ENCODE measurements around the gene RBM38. TPM values are rescaled to one million over a fixed set of nuclear protein-coding genes. Genes with fewer than 3 reads are reported as not detected.
"Not testable (repeated sequence)": the region's sequence is repeated elsewhere in the genome, so short reads cannot be mapped to it uniquely, and the experiment has no call there.

The RBM38 gene
- total RNA-seq, 1 experiment from 2014 or later, result 53.5 TPM

DNA sequence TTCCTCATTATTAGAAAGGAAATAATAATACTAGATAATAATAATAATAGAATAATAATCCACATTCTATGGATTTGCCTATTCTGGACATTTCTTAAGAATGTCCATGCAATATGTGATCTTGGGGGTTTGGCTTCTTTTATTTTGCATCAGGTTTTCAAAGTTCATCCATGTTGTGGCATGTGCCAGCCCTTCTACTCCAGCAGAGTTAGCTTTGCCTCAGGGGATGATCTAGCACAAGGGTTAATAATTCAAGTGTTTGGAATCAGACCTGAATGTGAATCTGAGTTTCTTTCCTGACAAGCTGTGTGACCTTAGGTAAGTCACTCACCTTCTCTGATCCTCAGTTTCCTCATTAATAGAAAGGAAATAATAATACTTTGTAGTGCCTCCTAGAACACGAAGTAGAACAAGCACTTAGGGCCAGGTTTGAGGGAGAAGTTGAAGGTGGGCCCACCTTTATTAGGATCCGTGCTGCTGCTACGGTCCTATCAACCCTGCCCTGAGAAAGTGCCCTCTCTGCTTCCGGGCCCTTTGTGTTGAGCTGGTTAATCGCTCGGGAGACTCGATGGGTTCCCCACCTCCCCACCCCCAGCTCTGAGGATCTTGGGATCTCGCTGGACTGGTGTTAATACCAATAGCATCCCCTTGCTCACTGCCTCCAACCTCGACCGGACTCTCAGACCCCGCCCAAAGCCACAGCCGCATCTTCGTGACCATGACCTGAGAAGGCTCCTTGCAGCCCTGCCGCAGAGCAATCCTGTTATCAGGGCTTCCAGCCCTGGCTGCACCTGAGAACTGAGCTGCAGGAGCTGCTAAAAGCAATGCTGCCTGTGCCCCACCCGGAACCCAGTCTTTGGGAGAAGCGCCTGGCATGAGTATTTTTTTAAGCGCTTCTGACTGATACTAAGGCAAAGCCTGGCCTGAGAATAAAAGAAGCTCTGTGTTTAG is 26.9 kb downstream of the RBM38 start:
- no peak for DNase-seq (ENCODE audit: low spot score)

DNA sequence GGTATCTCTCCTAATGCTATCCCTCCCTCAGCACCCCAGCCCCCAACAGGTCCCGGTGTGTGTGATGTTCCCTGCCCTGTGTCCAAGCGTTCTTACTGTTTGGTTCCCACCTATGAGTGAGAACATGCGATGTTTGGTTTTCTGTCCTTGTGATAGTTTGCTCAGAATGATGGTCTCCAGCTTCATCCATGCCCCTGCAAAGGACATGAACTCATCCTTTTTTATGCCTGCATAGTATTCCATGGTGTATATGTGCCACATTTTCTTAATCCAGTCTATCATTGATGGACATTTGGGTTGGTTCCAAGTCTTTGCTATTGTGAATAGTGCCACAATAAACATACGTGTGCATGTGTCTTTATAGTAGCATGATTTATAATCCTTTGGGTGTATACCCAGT is 28.3 kb downstream of the RBM38 start:
- not testable (repeated sequence) for DNase-seq (ENCODE audit: low spot score)

- no peak for DNase-seq (ENCODE audit: low spot score)
Observed at GRCh38 chr20:57420571-57421252, 29.5 kb downstream of the RBM38 start.

DNA sequence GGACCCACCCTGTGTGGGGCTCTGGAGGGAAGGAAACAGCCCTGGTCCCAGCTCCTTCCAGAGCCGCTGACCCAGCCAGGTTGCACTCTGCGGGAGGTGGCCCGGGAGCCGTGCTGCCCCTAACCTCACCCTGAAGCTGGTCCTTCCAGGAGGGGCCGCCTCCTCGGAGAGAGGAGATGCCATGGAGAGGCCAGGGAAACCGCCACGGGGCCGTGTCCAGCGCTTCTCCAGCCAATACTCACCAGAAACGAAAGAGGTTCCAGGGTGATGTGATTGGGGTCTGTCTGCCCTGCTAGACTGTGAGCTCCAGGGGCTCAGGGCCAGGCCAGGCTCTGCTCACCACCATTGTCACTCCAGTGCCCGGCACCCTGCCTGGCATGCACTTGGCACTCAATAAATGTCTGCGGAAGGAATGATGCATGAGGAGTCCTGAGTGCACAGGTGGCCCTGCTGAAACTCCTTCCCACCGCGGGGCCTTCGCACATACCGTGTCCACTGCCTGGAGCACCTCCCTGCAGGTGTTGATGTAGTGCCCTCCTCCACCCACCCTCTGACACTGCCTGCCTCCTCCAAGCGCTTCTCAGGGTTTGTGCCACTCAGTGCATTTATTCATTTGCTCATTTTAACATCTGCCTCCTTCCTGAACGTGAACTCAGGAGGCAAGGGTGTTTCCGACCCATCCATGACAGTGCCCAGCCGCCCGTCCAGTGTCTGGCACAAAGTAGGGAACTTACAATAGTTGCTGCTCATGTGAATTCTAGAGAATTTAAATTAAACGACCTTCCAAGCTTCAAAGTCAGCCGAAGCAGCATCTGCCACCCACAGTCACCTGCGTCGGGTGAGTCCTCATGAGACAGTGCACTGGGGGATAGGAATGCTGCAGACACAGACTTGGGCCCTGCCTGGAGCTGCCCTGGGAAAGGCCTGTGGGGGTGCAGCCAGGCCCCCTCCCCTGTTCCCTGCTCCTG is 30.3 kb downstream of the RBM38 start:
- DNase-seq (ENCODE audit: low spot score), result no peak

DNA sequence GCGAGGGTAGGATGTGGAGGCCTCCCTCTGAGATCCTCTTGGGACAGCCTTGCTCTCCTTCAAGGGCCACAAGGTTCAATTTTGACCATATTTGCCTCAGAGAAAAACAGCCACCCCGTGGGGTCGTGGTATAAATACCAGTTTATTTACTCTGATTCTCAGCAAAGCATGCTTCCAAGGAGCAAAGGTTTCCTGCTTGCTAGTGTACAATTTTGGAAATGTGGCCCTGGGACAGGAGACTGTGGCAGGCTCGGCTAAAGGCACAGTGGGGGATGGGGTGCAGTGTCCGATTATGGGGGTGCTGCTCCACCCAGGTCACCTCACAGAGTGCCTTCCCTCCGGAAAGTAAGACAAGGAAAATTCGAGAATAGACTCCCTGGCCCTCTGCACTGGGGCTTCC is 31.1 kb downstream of the RBM38 start:
- DNase-seq (ENCODE audit: low spot score), result no peak

DNA sequence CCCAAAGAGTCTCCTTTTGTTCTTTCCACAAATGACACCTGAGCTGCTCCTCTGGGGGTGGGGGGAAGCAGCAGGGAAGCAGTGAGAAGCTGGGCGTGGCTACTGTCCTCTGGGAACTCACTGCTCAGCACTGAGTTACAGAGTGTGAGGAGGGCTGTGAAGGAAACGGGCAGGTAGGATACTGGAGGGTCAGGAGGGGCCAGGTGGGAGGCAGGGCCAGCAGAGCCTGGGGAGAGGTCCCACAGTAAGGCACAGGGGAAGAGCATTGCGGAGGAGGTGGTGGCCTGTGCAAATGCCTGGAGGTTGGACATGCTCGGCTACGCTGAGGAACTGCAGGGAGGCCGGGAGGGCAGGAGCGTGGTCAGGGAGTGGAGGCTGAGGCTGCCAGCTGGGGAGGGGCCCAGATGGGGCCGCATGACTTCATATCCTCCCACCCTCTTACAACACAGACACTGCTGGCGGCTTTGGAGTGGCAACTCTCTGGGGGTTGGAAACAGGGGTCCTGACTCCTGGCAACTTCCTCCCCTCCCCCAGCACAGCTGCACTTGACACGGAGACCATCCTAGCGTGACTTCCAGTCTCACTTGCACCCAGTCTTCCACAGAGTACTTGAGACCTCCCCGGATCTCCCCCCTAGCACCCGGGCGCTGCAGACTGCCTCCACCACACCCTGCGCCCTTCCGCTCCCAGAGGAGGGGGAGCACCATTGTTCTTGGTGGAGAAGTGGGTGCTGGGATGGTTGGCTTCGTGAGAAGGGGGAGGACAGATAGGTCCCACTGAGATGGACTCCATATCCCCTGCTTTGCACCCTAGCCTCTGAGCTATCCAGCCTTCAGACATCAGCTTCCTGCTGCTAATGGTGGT is 34.2 kb downstream of the RBM38 start:
- no peak for DNase-seq (ENCODE audit: low spot score)

DNA sequence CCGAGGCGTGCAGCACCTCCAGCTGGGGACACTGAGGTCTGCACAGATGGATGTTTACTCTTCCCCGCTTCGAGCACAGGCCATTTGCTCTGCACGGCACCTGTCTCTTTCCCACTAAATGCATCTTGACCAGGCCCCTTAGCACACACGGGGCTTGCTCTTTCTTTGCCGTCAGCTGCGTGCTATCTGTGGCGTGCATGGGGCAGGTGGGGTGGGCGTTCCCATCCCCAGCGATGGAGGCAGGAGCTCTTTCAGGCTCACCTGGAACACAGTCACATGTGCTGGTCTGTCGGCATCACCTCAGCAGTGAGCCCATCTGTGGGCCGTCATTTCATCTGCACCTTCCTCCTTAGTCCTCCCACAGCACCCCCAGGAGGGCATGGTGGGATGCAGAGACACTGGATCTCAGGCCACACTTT is 35.1 kb downstream of the RBM38 start:
- DNase-seq (ENCODE audit: low spot score), result no peak

GRCh38 chr20:57426831-57427230 is 35.6 kb downstream of the RBM38 start:
- no peak for DNase-seq (ENCODE audit: low spot score)

DNA sequence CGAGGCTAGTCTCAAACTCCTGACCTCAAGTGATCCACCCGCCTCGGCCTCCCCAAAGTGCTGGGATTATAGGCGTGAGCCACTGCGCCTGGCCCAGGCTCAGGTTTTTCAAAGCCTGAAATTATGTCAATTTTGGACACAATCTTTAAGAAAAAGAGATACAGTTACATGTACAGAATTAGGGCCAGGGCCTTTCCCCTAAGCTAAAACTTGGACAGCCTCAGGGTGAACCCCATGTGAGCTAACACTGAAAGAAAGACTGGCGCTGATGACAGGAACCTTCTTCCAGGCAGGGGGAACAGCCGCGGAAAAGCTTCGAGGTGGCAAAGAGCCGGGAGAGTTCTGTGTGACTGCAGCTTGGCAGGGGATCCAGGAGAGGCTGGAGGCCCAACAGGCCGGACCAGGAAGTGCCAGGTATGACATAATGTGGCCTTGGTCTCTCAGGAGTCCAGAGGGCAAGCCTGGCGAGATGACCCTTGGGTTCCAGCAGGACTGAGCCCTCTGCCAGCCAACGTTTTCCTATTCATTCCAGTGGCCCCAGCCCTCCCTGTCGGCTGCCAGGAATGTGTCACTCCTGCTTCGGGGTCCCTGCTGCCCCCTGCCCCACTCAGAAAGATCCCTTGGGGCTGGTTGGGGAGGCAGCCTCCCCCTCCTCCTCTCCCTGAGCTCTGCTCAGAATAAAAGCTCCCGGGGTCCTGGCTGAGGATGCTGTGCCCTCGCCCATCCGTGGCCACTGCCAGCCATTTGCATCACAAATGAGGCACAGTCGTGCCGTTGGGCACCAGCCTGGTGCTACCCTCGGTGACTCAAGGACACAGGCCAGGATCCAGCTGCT is 37.3 kb downstream of the RBM38 start:
- no peak for DNase-seq (ENCODE audit: low spot score)

DNA sequence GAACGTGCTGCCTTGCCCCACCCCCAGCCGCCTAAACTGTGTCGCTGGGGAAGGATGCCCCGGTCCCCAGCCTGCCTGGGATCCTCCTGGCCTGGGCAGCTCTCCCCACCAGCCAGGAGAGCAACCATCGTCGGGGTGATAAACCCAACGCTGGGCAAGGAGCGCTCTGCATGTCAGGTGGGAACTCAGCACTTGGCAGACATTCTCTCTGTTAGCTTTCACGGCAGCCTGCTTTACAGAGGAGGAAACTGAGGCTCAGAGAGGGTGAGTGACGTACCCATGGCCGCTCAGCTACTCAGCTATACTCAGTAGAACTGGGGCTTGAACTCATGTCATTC is 37.9 kb downstream of the RBM38 start:
- no peak for DNase-seq (ENCODE audit: low spot score)

DNA sequence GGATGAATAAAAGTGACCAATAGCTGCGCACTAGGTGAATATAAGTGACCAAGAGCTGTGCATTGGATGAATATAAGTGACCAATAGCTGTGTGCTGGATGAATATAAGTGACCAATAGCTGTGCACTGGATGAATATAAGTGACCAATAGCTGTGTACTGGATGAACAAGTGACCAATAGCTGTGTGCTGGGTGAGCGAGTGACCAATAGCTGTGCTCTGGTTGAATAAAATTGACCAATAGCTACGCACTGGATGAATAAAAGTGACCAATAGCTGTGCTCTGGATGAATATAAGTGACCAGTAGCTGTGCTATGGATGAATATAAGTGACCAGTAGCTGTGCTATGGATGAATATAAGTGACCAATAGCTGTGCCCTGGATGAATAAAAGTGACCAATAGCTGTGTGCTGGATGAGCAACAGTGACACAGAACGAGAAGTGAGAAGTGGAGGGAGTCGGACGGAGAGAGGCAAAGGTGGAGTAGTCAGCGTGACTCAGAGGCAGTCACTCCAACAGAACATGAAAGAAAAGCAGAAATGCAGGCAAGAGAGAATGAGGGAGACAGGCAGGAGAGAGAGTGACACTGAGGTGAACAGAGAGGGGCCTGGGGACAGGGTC is 38.5 kb downstream of the RBM38 start:
- DNase-seq (ENCODE audit: low spot score), result peak; percentile 78

DNA sequence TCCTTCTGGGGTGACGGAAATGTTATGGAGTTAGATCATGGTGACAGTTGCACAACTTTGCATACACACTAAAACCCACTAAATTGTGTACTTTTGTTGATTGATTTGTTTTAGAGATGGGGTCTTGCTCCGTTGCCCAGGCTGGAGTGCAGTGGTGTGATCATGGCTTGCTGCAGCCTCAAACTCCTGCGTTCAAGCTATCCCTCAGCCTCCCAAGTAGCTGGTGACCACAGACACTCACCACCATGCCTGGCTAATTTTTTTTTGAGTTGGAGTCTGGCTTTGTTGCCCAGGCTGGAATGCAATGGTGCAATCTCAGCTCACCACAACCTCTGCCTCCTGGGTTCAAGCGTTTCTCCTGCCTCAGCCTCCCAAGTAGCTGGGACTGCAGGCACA is 39.0 kb downstream of the RBM38 start:
- not testable (repeated sequence) for DNase-seq (ENCODE audit: low spot score)

DNA sequence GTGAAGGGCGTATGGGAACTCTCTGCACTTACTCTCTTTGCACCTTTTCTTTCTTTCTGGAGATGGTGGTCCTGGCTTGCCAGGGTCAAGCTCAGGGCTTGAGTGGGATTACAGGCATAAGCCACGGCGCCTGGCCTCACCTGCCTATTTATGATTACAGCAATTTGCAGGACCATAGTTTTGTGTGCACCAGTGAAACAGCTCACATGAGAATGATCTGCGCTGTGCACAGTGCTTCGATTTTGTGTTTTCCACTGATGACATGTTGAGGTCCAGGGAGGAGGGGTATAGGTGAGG is 40.3 kb downstream of the RBM38 start:
- DNase-seq (ENCODE audit: low spot score), result no peak

GRCh38 chr20:57432480-57432861 is 41.3 kb downstream of the RBM38 start:
- no peak for DNase-seq (ENCODE audit: low spot score)

DNA sequence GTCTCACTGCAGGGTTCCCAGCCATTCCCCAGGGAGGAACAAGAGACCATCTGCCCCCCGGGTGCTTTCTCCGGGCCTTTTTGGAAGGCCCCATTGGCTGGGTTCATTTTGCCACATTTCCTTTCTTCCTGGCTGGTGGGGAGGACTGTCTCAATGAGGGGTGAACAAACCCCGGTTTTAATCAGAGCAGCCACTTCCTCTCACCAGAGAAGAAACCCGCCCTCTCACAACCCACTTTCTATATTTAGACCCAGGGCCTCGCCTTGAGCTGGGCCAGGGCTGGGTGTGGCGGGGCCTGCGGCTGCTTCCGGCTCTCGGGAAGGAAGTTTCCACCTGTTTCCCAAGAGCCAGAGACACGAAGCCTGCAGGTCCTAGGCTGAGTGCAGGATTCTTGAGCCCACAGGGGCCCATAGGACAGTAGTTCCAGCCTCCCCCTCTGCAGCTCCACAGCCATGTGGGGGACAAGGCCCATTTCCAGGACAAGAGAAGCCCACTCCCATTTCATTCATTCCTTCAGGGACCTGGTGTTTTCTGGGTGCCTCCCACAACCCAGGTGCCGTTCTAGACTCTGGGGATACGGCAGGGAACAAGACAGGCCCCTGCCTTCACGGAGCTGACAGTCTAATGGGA is 41.8 kb downstream of the RBM38 start:
- DNase-seq (ENCODE audit: low spot score), result peak; percentile 88

DNA sequence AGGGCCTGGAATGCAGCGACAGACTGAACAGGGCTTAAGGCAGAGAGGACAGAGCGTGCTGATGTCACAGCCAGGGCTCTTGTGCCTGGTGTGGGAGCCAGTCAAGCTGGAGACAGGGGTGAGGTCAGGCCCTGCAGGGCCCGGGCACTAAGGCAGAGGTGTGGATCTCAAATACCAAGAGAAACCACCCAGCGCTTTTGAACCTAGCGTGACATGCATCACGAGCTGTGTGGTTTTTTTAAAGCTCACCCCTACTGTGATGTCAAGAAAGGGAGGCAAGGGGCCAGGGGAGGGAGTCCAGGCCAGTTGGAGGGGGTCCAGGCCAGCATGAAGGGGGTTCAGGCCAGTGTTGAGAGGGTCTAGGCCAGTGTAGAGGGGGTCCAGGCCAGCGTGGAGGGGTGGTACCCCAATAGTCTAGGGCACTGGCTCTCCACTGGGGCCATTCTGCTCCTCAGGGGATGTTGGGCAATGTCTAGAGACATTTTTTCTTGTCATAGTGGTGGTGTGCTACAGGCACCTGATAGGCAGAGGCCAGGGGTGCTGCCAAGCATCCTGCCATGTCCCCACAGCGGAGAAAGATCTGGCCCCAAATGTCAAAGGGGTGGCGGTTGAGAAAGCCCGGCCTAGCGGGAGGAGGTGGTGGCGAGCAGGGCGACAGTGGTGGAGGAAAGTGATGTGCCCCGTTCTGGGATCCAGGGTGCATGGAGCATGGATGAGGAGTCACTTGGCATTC is 42.6 kb downstream of the RBM38 start:
- DNase-seq (ENCODE audit: low spot score), result no peak

DNA sequence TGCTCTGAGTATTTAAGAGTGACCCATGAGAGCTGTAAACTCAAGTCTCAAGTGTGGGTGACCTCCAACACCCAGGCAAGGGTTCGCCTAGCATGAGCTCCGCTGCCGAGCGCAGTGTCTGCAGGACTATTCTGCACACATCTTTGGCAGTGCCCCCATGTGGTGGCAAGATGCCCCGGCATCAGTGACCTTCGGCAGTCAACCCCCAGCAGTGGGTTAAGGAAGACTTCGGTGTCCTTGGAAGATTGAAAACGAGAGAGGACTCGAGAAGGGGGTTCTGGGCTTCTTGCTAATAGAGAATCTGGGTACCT is 43.1 kb downstream of the RBM38 start:
- DNase-seq (ENCODE audit: low spot score), result no peak

DNA sequence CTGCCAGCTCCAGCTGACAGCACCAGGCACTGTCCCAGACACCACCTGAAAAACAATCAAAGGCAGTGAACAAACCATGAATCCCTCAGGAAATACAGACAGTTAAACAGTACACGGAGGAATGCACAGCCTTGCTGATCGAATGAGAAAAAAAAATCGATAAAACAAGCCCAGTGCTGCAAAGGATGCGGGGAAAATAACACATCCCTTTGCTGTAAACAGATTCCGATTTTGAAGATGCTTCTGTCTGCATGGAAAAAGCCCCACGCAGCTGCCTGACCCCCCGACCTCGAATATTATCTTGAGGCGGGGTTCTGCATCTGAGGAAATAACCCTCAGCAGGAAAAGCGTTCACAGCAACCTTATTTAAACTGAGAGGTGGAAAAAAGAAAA is 43.9 kb downstream of the RBM38 start:
- no peak for DNase-seq (ENCODE audit: low spot score)

Measured in A172 (cell line).